SW480 (cell line): Measurements from ENCODE around the gene ABCA4.

Source experiments
- DNase-seq: peaks from one replicate; pipeline ENCODE4 v3.0.0-alpha.2; 2016; ENCODE audit warnings: low spot score

The ABCA4 gene

DNA sequence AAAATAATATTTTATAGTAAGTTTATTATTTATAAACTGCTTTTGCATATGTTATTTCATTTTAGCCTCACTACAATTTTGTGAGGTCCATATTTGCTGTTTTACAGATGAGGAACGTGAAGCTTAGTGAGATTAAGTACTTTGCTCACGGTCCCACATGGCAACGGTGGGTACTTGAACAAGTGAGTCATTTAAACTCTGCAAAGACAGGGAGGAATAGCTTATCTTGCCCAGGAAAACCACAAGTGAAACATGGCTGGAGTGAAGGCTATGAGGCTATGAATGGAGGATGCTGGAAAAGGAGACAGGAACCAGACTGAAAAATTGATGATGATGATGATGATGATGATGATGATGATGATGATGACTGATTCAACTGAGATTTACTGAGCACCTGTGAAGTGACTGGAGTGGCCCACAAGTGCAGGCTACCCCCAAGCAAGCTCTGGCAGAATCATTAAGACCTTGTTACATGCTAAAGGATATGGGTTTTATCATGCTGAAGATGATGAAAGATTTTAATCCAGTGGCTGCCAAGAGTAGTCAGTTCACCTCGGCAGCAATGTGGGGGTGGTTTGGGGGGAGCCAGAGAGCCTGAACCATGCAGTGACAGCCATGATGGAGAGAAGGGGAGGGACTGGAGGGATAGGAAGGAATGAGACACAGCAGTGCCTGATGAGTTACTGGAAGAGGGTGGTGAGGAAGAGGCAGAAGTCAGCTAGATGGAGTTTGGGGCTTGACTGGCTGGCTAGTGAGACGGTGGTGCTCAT, 1.4 kb upstream of the ABCA4 start:
- no peak for DNase-seq

DNA sequence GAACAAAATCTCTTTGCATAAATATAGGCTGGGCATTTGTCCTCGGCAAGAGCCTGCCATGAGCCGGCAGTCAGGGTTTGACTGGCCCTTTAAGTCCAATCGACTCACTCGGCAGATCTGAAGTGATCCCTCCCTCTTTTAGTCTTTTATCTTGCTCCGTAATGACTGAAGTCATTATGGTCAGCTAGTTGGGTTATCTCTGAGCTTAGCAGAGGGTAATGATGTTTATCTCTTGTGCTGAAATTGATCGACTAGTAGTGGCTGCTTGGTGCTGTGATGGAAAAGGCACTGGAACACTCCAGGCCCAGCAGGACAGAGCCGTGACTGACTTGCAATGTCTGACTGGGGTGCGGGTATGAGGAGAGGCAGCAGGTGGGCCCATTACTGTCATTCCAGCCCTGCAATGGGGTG, 468 bp upstream of the ABCA4 start:
- DNase-seq, result peak; percentile 47

DNA sequence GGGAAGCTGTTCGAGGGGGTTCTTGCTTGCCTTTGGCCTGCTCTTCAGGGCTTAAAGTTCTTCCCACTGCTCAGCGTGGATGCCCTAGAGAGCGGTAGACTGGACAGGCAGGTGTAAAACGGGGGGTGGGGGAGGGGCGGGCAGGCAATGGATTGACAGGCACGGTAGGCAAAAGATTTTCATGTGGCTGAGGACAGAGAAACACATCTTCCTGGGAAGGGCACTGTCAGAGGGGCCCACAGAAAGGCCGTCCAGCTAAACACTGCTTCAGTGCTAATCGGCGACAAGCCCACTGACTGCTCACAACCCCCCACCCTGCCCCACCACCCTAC, 412 bp downstream of the ABCA4 start:
- no peak for DNase-seq

DNA sequence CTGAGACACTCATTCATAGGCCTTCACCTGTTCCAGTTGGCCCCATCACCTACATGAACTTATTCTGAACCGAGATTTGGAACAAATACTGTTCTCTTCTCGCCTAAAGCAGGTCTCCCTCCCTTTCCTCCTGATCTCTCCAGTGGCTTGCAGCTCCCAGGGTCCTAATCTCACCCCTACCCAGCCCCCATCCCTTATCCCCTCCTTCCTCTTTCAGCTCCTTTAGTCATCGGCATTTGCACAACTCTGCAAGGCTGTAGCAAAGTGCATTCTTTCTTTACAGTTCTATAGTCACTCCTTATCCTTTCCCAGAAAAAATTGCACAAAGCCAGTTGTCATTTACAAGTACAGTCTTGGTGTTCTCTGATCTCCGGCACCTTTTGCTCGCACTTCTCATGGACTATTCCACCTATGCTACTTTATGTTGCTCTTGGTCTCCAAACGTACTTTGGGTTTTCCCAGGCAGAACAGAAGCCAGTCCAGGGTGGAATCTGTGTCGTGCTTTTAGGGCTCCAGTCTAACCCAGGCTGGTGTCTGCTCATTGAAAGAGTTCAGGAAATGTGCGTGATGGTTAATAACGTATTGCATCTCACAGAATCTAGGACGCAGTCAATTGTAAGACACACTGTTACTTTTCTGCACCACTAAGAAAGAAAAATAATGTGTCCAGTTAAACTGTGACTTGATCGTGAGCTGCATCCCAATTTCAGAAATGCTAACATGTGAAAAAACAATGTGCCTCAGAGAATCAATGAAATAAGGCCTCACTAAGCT, 965 bp downstream of the ABCA4 start:
- DNase-seq, result no peak

DNA sequence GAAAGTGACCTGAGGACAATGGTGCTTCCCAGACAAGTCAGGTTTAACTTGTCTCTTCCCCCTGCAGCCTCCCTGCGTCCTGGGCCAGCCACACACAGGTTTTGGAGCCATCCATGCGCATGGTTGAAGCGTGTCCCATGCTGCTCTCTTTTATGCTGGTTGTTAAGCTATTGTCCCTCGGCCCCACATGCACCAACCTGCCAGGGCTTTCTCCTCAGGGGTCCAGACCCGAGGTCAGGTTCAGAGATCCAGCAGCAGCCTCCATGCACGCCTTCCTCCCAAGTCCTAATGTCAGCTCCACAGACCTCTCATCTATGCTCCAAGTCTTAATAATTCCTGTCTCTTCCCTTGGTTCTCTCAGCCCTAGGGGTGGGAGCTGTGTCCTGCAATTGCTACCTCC, 1.6 kb downstream of the ABCA4 start:
- no peak for DNase-seq

DNA sequence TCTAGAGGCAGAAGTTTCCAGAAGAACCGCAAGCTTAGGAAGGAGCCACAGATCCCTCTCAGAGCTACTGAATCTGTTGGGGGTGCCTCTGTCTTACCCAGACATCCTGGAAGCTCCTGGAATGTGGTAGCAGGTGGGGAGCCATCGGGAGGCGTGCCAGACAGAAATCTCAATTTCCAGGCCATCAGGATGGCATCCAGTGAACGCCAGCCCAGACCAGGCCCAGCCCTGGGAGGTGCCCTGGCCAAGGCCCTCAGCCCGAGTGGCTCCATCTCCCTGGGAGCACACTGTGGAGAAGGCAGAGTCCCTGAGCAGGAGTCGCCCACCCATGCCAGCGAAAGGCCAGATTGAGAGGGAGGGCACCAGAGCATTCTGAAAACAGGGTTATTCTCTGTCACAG, 2.5 kb downstream of the ABCA4 start:
- no peak for DNase-seq

DNA sequence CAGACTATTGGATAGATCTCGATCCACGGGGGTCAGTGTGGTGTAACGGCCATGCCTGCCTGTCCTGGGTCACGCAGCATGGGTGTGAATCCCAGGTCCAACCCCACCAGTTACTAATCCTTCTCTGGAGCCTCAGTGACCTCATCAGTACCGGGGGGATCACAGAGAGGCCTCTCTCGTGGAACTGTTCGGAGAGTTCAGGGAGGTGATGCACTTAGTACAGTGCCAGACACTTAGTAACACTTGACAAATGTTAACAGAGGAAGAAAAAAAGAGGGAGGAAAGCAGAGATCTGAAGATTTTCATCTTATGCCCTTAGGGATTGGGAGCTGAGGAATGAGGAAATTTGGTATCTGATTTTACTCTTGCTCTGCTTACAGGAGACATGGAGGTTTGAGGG, 2.9 kb downstream of the ABCA4 start:
- no peak for DNase-seq

DNA sequence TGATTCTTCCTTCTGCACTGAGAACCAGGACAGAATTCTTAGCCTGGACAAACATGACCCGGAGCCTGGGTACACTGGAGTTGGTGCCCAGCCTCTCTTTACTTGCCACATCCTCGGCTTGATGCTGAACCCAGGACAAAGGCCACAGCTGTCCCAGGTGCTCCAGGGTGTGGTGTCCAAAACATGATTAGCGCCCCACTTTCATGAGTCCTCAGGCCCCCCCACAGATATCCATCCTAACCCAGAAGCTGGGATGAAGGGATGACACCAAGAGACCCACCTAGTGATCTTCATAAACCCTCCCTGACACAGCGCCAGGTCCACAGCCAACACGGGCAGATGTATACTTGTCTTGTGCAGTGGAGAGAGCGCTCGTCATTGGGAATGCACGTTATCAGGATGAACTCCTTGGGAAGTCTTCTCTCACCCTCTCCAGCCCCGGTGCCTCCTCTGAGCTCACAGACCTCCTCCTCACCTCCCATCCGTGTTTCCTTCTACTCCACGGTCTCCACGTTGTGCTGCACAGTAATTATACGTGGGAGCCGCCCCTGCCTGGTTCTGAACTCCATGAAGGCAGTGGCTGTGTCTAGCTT, 3.6 kb downstream of the ABCA4 start:
- no peak for DNase-seq

DNA sequence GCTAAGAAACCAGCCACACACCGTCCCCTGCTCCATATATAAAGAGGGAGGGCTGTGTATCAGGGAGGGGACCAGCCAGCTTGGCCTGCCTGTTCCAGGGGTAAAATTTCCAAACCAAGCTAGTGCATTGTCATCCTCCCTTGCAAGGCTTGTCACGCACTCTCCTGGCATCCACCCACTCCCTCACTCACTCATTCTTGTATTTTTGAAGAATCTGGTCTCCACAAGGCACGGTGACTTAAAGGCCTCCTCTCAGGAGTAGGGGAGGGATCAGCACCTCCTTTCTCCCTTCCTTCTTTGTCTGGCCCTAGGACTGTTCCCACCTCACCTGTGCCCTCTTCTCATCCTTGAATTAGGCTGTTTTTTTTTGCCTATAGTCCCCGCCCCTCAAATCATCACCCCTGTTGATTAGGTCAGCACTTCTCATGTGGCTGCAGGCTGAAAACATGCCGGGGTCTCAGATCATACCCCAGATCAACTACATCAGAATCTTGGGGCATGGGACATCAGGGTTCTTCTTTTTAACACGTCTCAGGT, 5.0 kb downstream of the ABCA4 start:
- DNase-seq, result no peak

DNA sequence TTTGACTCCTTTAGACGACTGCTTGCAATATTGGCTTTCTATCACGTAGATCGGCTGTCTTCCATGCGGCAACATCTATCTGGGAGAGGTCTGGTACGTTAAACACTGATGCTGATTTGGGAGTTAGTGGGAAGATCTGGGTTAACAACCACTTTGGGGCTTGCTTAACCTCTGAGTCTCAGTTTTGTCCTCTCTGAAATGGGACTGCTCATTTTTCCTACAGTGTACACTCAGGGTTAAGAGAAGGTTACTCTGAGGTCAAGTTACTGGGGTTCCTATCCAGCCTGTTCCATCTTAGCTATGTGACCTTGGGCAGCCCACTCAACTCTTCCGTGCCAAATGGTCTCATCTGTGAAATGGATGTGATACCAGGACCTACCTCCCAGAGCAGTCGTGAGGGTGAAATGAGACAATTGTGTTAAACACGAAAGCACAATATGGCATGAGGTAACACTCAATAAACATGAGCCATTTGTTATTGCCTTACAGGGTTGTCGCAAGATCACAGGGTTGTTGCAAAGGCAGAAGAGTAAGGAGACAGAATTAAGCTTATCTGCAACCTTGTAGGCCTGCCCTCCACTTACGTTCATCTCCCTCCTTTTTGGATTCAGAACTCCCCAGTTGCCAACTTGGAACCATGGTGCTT, 5.6 kb downstream of the ABCA4 start:
- no peak for DNase-seq

DNA sequence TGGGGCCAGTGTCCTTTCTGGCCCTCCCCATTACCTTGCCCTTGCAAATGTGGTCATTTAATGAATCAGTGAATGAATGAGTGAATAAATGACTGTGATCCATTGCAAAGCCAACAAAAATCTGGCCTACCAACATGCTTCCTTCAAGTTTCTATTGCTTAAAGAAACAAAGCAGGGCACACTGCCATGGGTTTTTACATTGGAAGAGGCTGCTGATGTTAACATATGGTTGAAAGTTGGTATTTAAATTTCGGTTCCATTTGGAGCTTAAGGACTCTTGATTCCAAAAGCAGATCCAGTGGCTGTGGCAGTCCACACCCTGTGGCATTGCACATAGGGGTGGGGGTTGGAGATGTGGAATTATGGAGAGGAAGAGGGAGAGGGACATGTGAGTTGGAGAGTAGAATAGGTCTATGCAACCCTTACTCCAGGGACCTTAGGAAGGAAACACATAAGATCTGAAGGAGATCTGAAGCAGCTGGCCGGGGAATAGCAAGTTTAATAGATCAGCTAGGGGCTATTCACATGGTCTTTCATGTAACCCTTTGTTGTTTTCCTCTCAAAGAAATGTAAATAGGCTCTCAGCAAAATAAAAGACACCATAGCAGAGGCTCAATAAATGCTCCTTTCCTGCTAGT, 7.2 kb downstream of the ABCA4 start:
- DNase-seq, result no peak

DNA sequence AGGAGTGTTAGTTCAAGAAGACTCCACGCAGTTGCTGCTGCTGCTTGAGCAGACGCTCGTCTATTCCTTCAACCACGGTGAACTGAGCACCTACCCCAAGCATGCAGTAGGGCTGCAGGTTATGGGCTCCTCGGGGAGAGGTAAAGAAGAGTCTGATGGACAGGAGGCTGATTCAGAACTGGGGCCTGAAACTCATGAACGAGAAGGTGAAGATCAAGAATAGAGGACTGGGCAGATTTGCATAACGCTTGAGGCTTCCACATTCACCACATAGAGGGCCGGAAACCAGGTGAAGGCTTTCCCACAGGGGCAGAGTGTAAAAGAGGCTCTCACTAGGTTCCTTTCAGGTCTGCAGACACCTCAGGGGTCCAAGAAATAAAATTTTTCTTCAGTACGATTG, 9.1 kb downstream of the ABCA4 start:
- no peak for DNase-seq

DNA sequence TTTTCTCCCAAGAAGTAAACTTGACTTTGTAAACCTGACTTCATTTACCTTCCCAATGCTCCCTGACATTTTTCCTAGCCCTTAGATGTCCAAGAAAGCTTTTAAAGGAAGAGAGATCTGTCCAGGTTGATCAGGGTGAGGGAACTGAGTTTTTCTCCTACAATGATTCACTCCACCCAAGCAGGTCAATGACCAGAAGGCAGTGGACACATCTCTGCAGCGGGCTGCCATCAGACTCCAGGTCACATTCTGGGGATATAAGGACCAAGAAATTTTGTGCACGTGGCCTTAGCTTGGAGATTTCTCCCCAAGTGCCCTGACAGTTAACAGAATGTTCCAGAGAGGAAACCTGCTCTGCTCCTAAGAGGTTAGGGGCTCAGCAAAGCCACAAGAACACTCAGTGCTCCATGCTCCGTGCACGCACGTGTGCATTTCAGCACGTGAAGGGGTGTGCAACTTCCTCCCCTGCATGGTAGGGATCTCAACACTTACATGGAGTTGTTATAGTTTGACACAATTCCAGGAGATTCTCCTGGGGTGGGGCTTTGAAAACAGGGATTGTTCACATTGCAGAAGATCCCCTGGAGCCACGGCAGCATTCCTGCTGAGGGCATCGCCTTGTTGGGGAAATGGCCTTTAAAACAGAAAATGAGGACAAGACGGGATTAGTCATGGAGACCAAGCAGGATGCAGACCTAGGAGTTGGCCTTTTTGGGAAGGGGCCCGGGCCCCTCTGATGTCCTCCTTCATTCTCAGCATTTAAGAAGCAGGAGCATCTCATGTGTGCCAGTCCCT, 9.8 kb downstream of the ABCA4 start:
- no peak for DNase-seq

DNA sequence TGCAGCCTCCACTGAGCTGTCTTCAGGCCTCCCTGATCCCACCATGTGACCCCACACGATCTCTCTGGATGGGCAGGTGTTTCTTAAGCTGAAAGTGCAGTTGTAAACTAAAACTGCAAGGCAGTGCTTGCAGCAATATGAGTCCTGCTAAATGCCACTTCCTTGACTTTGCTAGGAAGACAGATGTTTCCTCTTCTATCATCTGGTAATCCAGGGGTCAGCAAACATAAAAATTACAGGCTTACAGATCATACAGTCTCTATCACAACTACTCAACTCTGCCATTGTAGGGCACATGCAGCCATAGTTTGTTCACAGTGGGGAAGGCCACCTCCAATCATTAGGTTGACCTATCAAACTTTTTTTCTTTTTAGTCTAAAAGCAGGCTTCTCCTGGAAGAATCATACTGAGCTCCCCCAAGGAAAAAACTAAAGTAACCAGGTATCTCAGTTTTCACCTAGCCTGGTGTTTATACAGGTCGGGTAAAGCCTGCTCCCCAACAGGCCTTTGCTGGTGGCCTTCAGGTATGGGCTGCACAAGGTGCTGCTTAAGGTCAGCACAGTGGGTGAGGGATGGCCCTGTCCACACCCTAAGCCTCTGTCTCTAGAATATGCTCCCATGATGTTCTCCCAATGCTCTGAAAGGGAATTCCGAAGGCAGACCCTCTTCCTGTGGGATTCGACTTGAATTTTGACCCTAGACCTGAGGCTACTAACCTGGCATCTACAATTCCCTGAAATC, 10.8 kb downstream of the ABCA4 start:
- no peak for DNase-seq

DNA sequence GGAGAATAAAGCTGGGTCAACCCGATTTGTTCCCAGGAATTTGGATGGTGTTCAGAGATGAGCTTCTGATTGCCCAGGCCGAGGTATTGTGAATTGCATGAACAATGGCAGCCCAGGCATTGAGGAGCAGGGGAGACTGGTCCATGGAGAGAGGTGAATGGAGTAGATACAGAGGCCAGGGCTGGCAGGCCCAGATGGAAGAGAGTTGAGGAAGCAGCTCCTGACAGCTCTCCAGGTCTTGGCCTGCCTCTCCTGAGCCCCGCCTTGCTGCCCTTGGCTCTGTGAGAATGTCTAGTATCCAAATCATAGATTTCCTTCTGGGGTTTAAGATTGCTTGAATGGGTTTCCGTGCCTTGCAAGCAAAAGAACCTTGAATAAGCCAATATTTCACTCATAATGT, 11.5 kb downstream of the ABCA4 start:
- no peak for DNase-seq

DNA sequence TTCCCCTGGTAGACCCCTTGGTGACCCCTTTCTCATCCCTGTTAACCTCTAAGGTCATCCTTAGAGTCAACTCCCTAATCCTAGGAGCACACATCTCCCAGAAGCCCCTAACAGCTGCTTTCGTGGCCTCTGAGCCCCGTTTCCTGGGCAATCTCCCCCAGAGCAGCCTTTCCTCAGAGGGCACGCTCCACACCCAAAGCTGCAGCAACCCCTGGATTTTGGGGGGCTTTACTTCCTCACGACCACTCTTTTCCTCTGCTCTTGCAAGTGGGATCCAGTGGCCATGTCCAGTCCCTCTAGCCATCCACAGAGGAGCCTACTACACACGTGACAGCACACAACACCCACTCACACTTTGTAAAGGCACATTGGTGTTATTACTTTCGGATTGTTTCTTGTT, 13.8 kb downstream of the ABCA4 start:
- DNase-seq, result no peak

DNA sequence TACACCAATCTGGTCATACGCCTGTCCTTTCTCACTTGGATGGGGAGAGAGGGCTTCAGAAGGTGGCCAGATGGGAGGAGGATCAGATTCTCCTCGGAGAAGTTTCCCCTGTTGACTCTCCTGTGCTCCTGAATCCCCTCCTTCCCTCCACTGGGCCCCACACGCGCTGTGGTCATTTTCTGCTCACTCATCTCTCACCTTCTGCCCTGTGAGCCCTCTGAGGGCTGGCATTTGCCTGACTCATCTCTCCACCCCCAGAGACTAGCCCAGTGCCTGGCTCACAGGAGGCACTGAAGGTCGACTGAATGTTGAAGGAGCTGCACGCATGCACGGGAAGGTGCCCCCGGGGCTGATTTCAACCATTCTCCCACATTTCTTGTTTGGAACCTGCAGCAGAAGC, 14.2 kb downstream of the ABCA4 start:
- DNase-seq, result no peak

DNA sequence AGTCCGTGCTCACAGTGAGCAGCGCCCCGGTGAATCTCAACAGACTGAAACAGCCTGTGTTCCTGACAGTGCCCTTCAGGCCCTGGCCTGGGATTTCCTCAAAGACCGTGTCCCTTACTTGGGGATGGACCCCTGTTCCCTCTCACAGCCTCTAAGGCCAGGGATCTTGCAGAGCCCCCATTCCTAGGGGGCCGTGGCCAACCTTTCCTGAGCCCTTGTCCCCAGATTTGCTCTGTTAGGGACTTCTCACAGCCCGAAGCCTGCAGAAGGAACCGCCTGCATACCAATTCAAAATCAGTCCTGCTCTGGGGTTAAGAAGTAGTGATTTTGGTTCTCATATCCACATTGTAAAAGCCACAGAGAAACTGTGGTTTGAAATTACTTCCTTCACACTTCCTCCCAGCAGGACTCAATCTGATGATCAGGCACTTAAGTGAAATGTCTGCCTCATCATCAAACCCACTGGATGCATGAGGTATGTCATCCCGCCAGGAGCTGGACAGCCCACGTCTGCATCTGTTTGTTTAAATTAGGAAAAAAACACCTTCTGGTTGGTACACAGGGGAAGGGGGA, 14.9 kb downstream of the ABCA4 start:
- no peak for DNase-seq

DNA sequence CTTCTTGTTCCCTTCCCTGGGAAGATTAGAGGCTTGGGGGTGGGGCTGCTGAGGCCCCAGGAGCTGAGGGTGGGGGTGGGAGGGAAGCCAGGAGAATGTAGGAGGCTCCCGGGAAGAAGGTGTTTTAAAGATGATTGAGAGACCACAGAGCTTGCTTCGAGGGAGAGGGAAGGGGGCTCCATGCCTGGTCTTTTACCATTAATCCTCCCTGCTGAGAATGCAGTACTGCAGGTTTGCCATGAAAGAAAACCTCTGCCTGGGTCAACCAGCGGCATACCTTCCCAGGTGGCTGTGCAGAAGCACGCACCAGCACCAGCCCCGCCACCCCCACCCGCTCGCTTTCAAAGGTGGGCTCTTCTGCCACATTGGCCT, 15.4 kb downstream of the ABCA4 start:
- no peak for DNase-seq
